HG03045 (cell line): ENCODE results near the gene C10orf90.

ENCODE experiments used
- ATAC-seq: cut with Tn5 transposase; IDR thresholded peaks from one replicate; pipeline ENCODE4 v1.9.1; 2021; ENCODE audit warnings: mild to moderate bottlenecking, moderate library complexity; ENCODE audit not compliant: unreplicated experiment

C10orf90 gene

GRCh38 chr10:126469692-126470091 lies 200.8 kb downstream of the C10orf90 start:
- ATAC-seq = no peak

- no peak for ATAC-seq
These were observed 201.4 kb downstream of the C10orf90 start for GRCh38 chr10:126468876-126469643.

DNA sequence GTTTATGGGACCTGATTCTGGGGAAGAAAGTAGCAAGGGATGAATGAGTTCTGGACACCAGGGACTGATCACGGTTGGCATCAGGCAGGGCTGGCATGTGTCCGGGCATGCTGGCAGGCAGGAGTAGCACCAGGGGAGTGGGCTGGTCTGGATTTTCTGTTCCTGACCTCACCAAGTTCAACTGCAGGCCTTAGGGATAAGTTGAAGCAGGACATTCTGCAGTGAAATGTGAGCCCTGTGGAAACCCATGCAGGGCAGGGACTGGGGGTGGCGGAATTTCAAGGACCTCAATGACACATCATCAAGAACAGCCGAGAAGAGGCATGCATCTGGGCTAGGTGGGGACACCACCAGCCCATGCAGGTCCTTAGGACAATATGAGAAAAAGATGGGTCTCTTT lies 202.0 kb downstream of the C10orf90 start:
- ATAC-seq = no peak

- no peak for ATAC-seq
These were observed 204.7 kb downstream of the C10orf90 start for GRCh38 chr10:126465771-126466170.

- no peak for ATAC-seq
These were observed 207.2 kb downstream of the C10orf90 start for GRCh38 chr10:126463286-126463685.

DNA sequence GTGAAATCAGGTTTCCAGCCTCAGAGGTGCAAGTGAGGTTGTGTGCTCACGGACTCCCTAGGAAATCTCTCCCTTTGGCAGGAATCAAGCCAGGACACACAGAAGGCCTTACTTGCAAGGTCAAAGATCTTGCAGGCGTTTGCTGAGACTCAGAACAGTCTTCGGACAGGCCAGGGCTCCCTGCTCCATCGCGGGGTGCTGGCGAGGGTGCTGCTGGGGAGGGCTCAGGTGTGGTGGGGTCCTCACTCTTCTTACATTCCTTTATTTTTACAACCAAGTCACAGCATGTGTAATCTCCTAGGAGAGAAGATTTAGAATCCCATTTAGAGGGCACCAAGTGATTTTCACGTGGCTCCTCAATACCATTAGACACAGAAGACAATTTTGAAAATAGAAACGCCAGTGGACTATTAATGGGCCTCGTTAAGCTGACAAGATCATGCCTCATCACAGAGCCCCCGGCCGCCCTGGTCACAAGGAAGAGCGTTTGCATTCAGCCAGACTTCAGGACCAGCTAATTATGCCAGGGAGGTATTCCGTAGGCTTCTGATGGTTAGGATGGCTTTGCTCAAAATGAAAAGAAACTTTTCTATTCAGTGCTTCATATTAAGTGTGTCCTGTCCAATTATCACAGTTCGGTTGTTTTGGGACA lies 209.1 kb downstream of the C10orf90 start:
- no peak for ATAC-seq

DNA sequence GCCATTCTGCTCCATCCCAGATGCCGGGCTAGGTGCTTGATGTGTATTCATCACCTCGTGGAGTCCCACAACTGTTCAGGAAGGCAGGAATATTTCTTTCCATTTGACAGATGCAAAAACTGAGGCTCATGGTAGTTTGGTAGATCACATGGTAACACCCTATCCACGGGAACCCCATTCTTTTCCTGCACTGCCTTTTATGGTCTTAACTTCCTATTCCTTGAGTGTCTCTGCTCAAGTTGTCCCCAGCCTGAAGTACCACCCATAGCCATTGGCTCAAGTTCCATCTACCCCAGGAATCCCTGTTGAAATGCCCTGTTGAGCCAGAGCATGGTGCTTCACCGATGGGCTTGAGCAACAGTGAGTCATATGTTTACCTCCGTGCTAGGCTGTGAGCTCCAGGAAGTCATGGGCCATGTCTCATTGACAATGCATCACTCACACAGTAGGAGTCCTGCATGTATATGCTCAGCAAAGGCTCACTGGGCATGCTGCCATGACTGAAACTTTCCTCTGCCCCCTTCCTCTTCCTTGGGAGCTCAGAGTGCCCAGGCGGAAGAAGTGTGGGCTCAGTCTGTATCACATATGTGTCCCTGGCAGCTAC lies 210.5 kb downstream of the C10orf90 start:
- no peak for ATAC-seq

DNA sequence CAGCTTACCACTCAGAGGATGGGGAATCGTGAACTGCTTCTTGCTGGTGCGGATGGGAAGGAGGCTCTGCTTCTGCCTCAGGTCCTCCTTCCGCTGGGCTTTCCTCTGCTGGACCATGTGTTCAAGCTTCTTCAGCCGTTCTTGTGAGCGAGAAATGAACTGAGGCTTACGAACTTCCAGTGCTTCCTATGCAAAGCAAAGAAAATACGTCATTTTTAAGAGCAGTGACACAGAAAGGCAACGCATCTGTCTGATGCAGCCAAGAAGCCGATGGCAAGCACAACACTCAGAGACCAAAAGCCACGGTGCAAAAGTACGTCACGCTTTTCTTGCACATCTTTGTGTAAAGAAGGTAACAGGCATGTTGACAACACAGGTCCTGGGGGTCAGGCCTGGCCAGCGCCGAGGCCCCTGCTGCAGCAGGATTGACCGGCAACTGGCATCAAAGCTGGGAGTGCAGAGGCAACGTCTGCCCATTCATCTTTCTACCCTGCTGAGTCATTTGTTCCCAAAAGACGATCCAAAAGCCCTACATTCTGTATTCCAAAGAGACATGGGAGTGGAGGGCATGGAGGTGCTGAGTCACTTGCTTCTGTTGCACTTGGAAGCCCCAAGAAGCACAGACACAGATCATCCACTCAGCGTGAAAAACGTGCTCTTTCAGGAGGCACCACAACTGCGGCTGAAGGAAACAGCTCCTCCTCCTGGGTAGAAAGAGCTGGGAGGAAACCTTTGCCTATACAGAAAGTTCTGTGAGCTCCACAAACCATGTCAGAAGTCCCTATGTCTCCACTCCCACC lies 211.3 kb downstream of the C10orf90 start:
- no peak for ATAC-seq

DNA sequence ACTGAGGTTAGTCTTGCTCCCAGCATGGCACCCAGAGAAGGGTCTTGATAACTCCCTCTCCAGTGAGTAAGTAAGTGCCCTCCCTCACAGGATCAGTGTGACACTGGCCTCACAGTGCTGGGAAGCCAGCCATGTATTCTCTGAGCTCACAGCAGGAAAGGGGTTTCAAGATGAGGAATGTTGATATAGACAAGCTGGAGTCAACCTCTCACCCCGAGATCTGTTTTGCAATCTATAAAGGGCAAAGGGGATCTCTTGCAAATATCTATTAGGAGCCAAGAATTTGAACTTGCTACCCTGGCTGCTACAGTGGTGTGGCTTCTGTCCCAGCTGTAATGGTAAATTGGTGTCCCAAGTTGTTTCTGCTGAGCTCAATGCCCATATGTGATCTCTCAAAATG lies 212.0 kb downstream of the C10orf90 start:
- ATAC-seq = no peak

- no peak for ATAC-seq
These were observed 213.9 kb downstream of the C10orf90 start for GRCh38 chr10:126456632-126457031.

GRCh38 chr10:126455766-126456405 lies 214.6 kb downstream of the C10orf90 start:
- no peak for ATAC-seq

DNA sequence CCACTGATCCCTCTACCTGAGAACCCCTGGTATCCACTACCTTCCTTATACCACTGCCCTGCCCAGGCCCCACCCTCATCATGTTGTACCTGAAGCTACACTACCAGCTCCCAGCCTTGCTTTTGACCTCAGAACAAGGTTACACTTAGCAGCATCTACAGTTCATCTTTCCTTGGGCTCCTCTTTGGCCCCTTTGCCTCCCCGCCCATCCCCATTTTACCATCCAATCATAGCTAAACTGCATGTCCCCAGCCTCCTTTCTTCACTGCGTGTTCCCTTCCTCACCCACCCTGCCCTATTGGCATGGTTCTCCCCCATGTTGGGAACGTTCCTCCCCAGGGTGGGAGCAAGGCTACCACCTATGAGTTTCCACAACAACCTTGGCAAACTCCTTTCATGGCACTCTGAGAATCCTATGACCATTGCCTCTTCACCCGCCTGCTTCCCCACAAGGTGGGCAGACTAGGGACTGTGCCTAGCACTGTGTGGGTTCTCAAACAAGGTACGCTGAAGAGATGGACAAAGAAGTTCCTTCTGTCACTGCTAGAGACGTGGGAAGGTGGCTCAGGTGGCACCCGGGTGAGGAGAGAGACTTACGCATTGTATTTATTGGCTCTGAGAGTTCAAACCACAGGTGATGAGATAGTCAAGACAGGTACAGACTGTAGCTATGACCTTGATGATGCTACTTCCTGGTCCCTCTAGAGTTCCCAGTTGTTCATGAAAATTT lies 215.3 kb downstream of the C10orf90 start:
- no peak for ATAC-seq

GRCh38 chr10:126454045-126454751 lies 216.3 kb downstream of the C10orf90 start:
- ATAC-seq = no peak

DNA sequence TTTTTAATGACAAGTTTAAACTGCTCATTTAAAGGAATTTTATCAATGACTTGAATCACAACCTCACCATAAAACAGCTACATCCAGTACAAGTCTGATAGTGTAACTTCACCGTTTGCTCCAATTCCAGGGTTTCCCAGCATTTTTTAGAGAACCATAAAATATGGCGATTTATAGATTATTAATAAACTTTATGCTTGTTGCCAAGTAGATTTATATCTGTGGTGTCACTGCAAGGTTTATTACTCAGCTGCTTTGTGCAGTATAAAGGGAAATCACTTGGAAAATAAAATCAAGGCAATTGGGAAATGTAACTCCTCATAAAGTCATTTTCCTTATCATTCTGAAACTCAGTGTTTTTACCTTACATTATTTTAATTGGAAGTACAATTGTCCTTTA lies 218.2 kb downstream of the C10orf90 start:
- no peak for ATAC-seq

DNA sequence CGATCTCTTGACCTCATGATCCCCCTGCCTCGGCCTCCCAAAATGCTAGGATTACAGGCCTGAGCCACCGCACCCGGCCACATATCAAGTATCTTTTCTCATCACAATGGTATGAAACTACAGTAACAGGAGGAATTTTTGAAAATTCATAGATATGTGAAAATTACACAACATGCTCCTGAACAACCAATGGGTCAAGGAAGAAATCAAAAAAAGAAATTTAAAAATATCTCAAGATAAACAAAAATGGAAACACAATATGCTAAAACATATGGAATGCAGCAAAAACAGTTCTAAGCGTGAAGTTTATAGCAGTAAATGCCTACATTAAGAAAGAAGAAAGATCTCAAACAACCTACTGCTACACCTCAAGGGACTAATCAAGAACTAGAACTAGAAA lies 222.4 kb downstream of the C10orf90 start:
- ATAC-seq = no peak

DNA sequence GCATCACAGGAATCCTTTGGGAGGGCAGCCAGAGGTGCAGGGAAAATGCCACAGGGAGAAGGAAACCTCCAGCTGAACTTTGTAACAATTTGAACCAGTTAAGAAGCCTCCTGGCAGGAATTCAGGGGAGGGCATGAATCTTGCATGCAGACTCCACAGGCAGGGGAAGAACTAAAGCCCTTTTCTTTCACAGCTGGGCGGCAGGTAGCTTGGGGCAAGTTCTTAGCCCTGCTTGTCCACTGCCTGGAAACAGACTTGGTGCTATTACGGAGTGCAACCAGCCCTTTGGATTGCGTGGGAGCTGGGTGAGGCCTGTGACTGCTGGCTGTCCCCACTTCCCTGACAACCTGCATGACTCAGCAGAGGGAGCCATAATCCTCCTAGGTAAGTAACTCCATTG lies 230.6 kb downstream of the C10orf90 start:
- no peak for ATAC-seq

- no peak for ATAC-seq
These were observed 232.1 kb downstream of the C10orf90 start for GRCh38 chr10:126438407-126438783.

GRCh38 chr10:126437635-126438406 lies 232.7 kb downstream of the C10orf90 start:
- no peak for ATAC-seq

DNA sequence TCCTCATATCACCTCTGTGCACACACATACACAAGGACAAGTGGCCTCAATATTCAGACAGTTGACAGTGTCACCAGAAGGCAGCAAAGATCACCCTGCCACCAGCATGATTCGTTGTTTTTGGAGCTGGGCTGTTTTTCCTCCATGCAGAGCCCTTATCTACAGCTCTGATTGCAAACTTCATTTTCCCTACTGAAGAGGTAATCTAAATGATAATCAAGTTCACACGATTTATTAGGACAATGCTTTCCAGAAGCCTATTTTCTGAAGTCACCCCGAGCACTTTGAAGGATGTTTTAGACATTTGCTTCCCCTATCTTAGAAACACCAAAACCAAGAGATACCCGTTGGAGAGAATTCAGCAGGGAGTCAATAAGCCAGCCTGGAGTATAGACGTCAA lies 236.3 kb downstream of the C10orf90 start:
- ATAC-seq = no peak
